Measurements from ENCODE around the gene TTC22. TPM values are rescaled to one million over a fixed set of nuclear protein-coding genes. Genes with fewer than 3 reads are reported as not detected.

Gene TTC22
- total and polyA plus RNA-seq, 5 donors from 2014 or later: 3.8 to 15.8 (median 4.9) TPM

DNA sequence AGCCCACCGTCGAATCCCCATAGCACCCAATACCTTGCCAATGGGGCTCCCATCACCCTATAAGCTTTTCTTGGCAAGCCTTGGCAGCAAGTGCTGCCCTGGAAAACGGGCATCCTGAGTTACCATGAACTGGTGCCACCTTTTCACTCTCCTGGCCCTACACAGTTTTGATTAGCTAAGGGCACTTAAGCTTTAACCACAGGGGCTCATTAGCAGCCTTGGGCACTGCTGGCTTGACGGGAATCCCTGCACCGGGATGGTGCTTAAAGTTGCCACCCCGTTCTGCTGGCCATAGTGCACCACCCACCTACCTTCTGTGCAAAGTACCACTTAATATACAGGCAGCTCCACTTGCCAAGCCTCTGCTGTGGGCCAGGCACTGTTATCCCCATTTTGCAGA, 50.5 kb downstream of the TTC22 start:
- no peak overlapping the region for H3K27ac Mint-ChIP-seq
- no peaks in the 10 kb centered on the region for H3K4me1 Mint-ChIP-seq

GRCh38 chr1:54748094-54748835, 52.9 kb downstream of the TTC22 start:
- H3K4me3 Mint-ChIP-seq: no peak overlapping the region

More for the DNA sequence above, 50.5 kb downstream of the TTC22 start:
- Histone ChIP-seq H3K27ac (ENCODE audit: insufficient read depth, low read length, poor library complexity, severe bottlenecking) (no peak overlapping the region), H3K9me3 (ENCODE audit: control insufficient read depth in 2 of 2, low read length in 2 of 2) (no peaks in the 10 kb centered on the region), H3K4me3 (ENCODE audit: low read depth, low read length) (no peak overlapping the region), H3K4me1 (ENCODE audit: control insufficient read depth, insufficient read depth, low read length, poor library complexity, severe bottlenecking) (no peaks in the 10 kb centered on the region), H3K36me3 (ENCODE audit: control insufficient read depth, insufficient read depth, low read length) (no peaks in the 10 kb centered on the region), H3K27me3 (ENCODE audit: control insufficient read depth, insufficient read depth, low read length) (no peaks in the 10 kb centered on the region)
- no peak for DNase-seq
- Mint-ChIP-seq H3K4me3 (no peak overlapping the region), H3K27me3 (no peaks in the 10 kb centered on the region), H3K36me3 (no peaks in the 10 kb centered on the region), H3K9me3 (no peaks in the 10 kb centered on the region)
- ATAC-seq (ENCODE audit: low read depth in 2 of 2): no peak

GRCh38 chr1:54745864-54746263, 55.3 kb downstream of the TTC22 start:
- no peak for ATAC-seq (ENCODE audit: low read depth in 2 of 2)
- H3K27me3 Mint-ChIP-seq: no peaks in the 10 kb centered on the region
- no peaks in the 10 kb centered on the region for H3K9me3 Mint-ChIP-seq
- no peak overlapping the region for H3K27ac Mint-ChIP-seq
- Histone ChIP-seq H3K4me1 (ENCODE audit: control insufficient read depth, insufficient read depth, low read length, poor library complexity, severe bottlenecking) (no peaks in the 10 kb centered on the region), H3K27me3 (ENCODE audit: control insufficient read depth, insufficient read depth, low read length) (no peaks in the 10 kb centered on the region), H3K36me3 (ENCODE audit: control insufficient read depth, insufficient read depth, low read length) (peaks cover 30% of the 10 kb centered on the region), H3K27ac (ENCODE audit: insufficient read depth, low read length, poor library complexity, severe bottlenecking) (no peak overlapping the region), H3K9me3 (ENCODE audit: control insufficient read depth in 2 of 2, low read length in 2 of 2) (no peaks in the 10 kb centered on the region), H3K4me3 (ENCODE audit: low read depth, low read length) (no peak overlapping the region)
- no peaks in the 10 kb centered on the region for H3K4me1 Mint-ChIP-seq
- H3K4me3 Mint-ChIP-seq: no peak overlapping the region
- no peak for DNase-seq
- H3K36me3 Mint-ChIP-seq: peaks cover 17% of the 10 kb centered on the region

More at GRCh38 chr1:54748094-54748835, 52.9 kb downstream of the TTC22 start:
- Histone ChIP-seq H3K36me3 (ENCODE audit: control insufficient read depth, insufficient read depth, low read length) (peaks cover 8% of the 10 kb centered on the region), H3K27me3 (ENCODE audit: control insufficient read depth, insufficient read depth, low read length) (no peaks in the 10 kb centered on the region), H3K4me3 (ENCODE audit: low read depth, low read length) (no peak overlapping the region), H3K4me1 (ENCODE audit: control insufficient read depth, insufficient read depth, low read length, poor library complexity, severe bottlenecking) (no peaks in the 10 kb centered on the region), H3K27ac (ENCODE audit: insufficient read depth, low read length, poor library complexity, severe bottlenecking) (no peak overlapping the region), H3K9me3 (ENCODE audit: control insufficient read depth in 2 of 2, low read length in 2 of 2) (no peaks in the 10 kb centered on the region)
- H3K9me3 Mint-ChIP-seq: no peaks in the 10 kb centered on the region
- H3K4me1 Mint-ChIP-seq: no peaks in the 10 kb centered on the region
- H3K27ac Mint-ChIP-seq: no peak overlapping the region
- ATAC-seq (ENCODE audit: low read depth in 2 of 2): no peak
- no peak for DNase-seq
- H3K27me3 Mint-ChIP-seq: no peaks in the 10 kb centered on the region
- H3K36me3 Mint-ChIP-seq: peaks cover 4% of the 10 kb centered on the region

DNA sequence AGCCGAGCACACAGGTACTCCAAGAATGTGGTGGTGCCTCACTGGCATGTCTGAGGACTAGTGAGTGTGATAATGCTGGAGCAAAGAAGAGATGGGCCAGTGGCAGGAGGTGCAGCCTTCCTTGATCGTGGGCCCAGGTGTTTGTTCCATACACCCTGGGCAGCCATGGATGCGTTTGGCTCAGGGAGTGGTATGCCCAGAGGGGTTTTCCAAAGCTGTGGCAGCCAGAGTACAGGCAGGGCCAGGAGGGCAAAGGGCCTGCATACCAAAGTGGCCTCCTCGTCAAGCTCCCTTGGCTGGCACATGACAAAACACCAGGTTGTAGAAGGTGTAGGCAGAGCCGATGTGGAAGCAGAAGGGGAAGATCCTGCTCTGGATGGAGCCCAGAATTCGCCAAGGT, 55.8 kb downstream of the TTC22 start:
- Mint-ChIP-seq H3K9me3 (no peaks in the 10 kb centered on the region), H3K27ac (no peak overlapping the region), H3K4me3 (no peak overlapping the region), H3K27me3 (no peaks in the 10 kb centered on the region), H3K36me3 (peaks cover 18% of the 10 kb centered on the region), H3K4me1 (no peaks in the 10 kb centered on the region)
- Histone ChIP-seq H3K9me3 (ENCODE audit: control insufficient read depth in 2 of 2, low read length in 2 of 2) (no peaks in the 10 kb centered on the region), H3K27ac (ENCODE audit: insufficient read depth, low read length, poor library complexity, severe bottlenecking) (no peak overlapping the region), H3K4me3 (ENCODE audit: low read depth, low read length) (no peak overlapping the region), H3K27me3 (ENCODE audit: control insufficient read depth, insufficient read depth, low read length) (no peaks in the 10 kb centered on the region), H3K36me3 (ENCODE audit: control insufficient read depth, insufficient read depth, low read length) (peaks cover 36% of the 10 kb centered on the region), H3K4me1 (ENCODE audit: control insufficient read depth, insufficient read depth, low read length, poor library complexity, severe bottlenecking) (no peaks in the 10 kb centered on the region)
- DNase-seq: no peak
- no peak for ATAC-seq (ENCODE audit: low read depth in 2 of 2)

GRCh38 chr1:54744696-54745095, 56.4 kb downstream of the TTC22 start:
- Mint-ChIP-seq H3K27me3 (no peaks in the 10 kb centered on the region), H3K27ac (no peak overlapping the region), H3K36me3 (peaks cover 24% of the 10 kb centered on the region), H3K9me3 (no peaks in the 10 kb centered on the region), H3K4me1 (peaks cover 0 to 2% (median 1%) of the 10 kb centered on the region in 4 donors), H3K4me3 (no peak overlapping the region)
- Histone ChIP-seq H3K9me3 (ENCODE audit: control insufficient read depth in 2 of 2, low read length in 2 of 2) (no peaks in the 10 kb centered on the region), H3K27me3 (ENCODE audit: control insufficient read depth, insufficient read depth, low read length) (no peaks in the 10 kb centered on the region), H3K4me1 (ENCODE audit: control insufficient read depth, insufficient read depth, low read length, poor library complexity, severe bottlenecking) (no peaks in the 10 kb centered on the region), H3K36me3 (ENCODE audit: control insufficient read depth, insufficient read depth, low read length) (peaks cover 42% of the 10 kb centered on the region), H3K4me3 (ENCODE audit: low read depth, low read length) (no peak overlapping the region), H3K27ac (ENCODE audit: insufficient read depth, low read length, poor library complexity, severe bottlenecking) (no peak overlapping the region)
- DNase-seq: no peak
- ATAC-seq (ENCODE audit: low read depth in 2 of 2): no peak

DNA sequence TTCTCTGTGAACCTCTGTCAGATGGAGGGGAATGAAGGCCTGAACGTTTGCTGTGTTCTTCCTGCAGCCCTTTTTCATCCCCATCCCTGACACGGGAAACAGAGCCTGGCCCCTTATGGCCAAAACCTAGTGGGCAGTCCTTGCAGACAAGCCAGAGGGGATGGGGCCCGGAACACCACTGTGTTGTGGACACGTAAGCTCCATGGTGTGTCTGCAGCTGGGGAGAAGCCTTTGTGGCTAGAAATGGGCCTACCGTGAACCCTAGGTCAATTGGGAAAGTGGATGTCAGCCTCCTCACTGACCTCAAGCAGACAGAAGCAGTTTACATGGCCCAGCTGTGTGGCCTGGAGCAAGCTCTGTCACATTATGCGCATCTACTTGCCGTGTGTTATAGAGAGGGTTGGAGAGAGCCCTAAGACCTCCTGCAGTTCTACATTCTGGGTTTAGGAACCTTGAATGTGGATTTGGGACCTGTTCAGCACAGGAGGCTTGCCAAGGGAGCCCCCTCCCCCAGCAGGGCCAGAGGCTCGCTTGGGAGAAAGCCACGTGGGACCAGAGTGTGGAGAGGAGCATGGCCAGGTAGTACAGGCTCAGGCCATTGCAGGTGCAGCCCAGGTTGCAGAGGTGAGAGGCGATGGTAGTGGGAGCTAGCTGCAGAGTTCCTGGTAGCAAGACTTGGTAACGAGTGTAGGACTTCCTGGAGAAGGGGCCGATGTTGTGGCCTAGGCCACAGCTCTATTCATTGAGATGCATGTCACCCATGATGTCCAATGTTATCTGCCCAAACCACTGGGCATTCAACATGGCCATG, 57.5 kb downstream of the TTC22 start:
- Histone ChIP-seq H3K4me3 (ENCODE audit: low read depth, low read length) (no peak overlapping the region), H3K36me3 (ENCODE audit: control insufficient read depth, insufficient read depth, low read length) (peaks cover 52% of the 10 kb centered on the region), H3K27me3 (ENCODE audit: control insufficient read depth, insufficient read depth, low read length) (no peaks in the 10 kb centered on the region), H3K27ac (ENCODE audit: insufficient read depth, low read length, poor library complexity, severe bottlenecking) (no peak overlapping the region), H3K4me1 (ENCODE audit: control insufficient read depth, insufficient read depth, low read length, poor library complexity, severe bottlenecking) (no peaks in the 10 kb centered on the region), H3K9me3 (ENCODE audit: control insufficient read depth in 2 of 2, low read length in 2 of 2) (no peaks in the 10 kb centered on the region)
- peaks cover 0 to 2% (median 1%) of the 10 kb centered on the region in 4 donors for H3K4me1 Mint-ChIP-seq
- H3K27ac Mint-ChIP-seq: peak overlapping the region in 1 of 3 donors; percentile 63
- DNase-seq (no peak), ATAC-seq (ENCODE audit: low read depth in 2 of 2) (no peak)
- H3K36me3 Mint-ChIP-seq: peaks cover 29% of the 10 kb centered on the region
- H3K27me3 Mint-ChIP-seq: no peaks in the 10 kb centered on the region
- no peak overlapping the region for H3K4me3 Mint-ChIP-seq
- H3K9me3 Mint-ChIP-seq: no peaks in the 10 kb centered on the region

- H3K27ac Mint-ChIP-seq: no peak overlapping the region
- H3K36me3 Mint-ChIP-seq: peaks cover 39% of the 10 kb centered on the region
- peaks cover 0 to 2% (median 1%) of the 10 kb centered on the region in 4 donors for H3K4me1 Mint-ChIP-seq
- Histone ChIP-seq H3K4me1 (ENCODE audit: control insufficient read depth, insufficient read depth, low read length, poor library complexity, severe bottlenecking) (no peaks in the 10 kb centered on the region), H3K36me3 (ENCODE audit: control insufficient read depth, insufficient read depth, low read length) (peaks cover 63% of the 10 kb centered on the region), H3K9me3 (ENCODE audit: control insufficient read depth in 2 of 2, low read length in 2 of 2) (no peaks in the 10 kb centered on the region), H3K4me3 (ENCODE audit: low read depth, low read length) (no peak overlapping the region), H3K27me3 (ENCODE audit: control insufficient read depth, insufficient read depth, low read length) (no peaks in the 10 kb centered on the region), H3K27ac (ENCODE audit: insufficient read depth, low read length, poor library complexity, severe bottlenecking) (no peak overlapping the region)
- DNase-seq: no peak
- H3K27me3 Mint-ChIP-seq: no peaks in the 10 kb centered on the region
- no peaks in the 10 kb centered on the region for H3K9me3 Mint-ChIP-seq
- ATAC-seq (ENCODE audit: low read depth in 2 of 2): no peak
- no peak overlapping the region for H3K4me3 Mint-ChIP-seq
Measured at GRCh38 chr1:54742282-54742681, 58.8 kb downstream of the TTC22 start.

Data from CD4-positive, CD25-positive, alpha-beta regulatory T cell (primary cell).